SU-DHL-6 (cell line): ENCODE results near the gene F2RL3.

ENCODE experiments used
- H2AFZ ChIP-seq: fragments of 200-600 bp; sonication (generic); 2 replicates; pipeline ENCODE4 v1.6.1; 2014; ENCODE audit warnings: low read depth, mild to moderate bottlenecking, moderate library complexity, mixed read lengths, antibody characterized with exemption, low read length; ENCODE audit not compliant: severe bottlenecking
- H3F3A ChIP-seq: fragments of 200-600 bp; shearing (Covaris generic); 2 replicates; pipeline ENCODE4 v1.6.0; 2016; ENCODE audit warnings: antibody characterized with exemption, mild to moderate bottlenecking; ENCODE audit not compliant: insufficient read depth
- H3K27ac ChIP-seq: fragments of 200-600 bp; sonication (generic); 2 replicates; pipeline ENCODE4 v1.5.1; 2016; ENCODE audit warnings: low read depth, mild to moderate bottlenecking, low read length, moderate library complexity, mixed read lengths
- H3K27me3 ChIP-seq: fragments of 200-600 bp; sonication (generic), shearing (Covaris generic); 2 replicates; pipeline ENCODE4 v1.6.0; 2014; ENCODE audit warnings: mild to moderate bottlenecking, low read length
- H3K36me3 ChIP-seq: fragments of 200-600 bp; sonication (generic); 2 replicates; pipeline ENCODE4 v1.6.1; 2014; ENCODE audit warnings: mild to moderate bottlenecking, low read length, mixed read lengths
- H3K4me2 ChIP-seq: fragments of 300-600, 200-600 bp; shearing (Covaris generic), sonication (generic); 2 replicates; pipeline ENCODE4 v1.6.0; 2014; ENCODE audit warnings: low read length, low read depth, mild to moderate bottlenecking; ENCODE audit not compliant: poor library complexity, severe bottlenecking
- H3K4me3 ChIP-seq: fragments of 200-600 bp; sonication (generic); 2 replicates; pipeline ENCODE4 v1.5.1; 2014; ENCODE audit warnings: antibody characterized with exemption, low read length, mild to moderate bottlenecking, mixed read lengths; ENCODE audit not compliant: insufficient read depth, poor library complexity, severe bottlenecking
- H3K79me2 ChIP-seq: fragments of 200-600 bp; sonication (generic); 2 replicates; pipeline ENCODE4 v1.6.1; 2014; ENCODE audit warnings: mild to moderate bottlenecking, low read length, moderate library complexity; ENCODE audit not compliant: insufficient read depth
- H3K9ac ChIP-seq: fragments of 200-600 bp; sonication (generic); 2 replicates; pipeline ENCODE4 v1.7.0; 2014; ENCODE audit warnings: mild to moderate bottlenecking, low read length
- H3K9me2 ChIP-seq: fragments of 200-600 bp; sonication (generic); replicated peaks from 2 replicates; pipeline ENCODE4 v1.6.1; 2014; ENCODE audit warnings: low read length; ENCODE audit not compliant: insufficient read depth
- H3K9me3 ChIP-seq: fragments of 200-600 bp; sonication (generic); 2 replicates; pipeline ENCODE4 v1.6.1; 2014; ENCODE audit warnings: low read length, mixed read lengths; ENCODE audit not compliant: insufficient read depth
- H4K20me1 ChIP-seq: fragments of 200-600 bp; sonication (generic); 2 replicates; pipeline ENCODE4 v1.6.1; 2014; ENCODE audit warnings: low read depth, mild to moderate bottlenecking, antibody characterized with exemption, low read length, moderate library complexity, mixed read lengths
- EZH2phosphoT487 ChIP-seq: fragments of 200-600 bp; sonication (generic), shearing (Covaris generic); conservative IDR thresholded peaks from 2 replicates; pipeline ENCODE4 v1.6.1; 2018; ENCODE audit warnings: mild to moderate bottlenecking, antibody characterized with exemption, low read length, moderate library complexity, mixed read lengths
- TF ChIP-seq, protein P1 (sequence below): fragments of 200-600 bp; sonication (generic); IDR thresholded peaks from one replicate; pipeline ENCODE4 v1.5.1; 2017; ENCODE audit warnings: antibody characterized with exemption, mild to moderate bottlenecking, low read length, moderate library complexity; ENCODE audit not compliant: insufficient read depth, poor library complexity, severe bottlenecking

The F2RL3 gene

DNA sequence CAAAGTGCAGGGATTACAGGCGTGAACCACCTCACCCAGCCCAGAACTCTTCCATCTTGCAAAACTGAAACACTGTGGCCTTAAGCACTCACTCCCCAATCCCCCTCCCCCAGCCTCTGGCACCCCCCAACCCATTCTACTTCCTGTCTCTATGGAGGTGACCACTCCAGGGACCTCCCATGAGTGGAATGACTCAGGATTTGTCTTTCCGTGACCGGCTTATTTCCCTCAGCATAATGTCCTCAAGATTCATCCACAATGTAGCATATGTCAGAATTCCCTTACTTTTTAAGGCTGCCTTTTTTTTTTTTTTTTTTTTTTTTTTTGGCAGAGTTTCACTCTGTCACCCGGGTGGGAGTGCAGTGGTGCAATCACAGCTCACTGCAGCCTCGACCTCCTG, 3.6 kb upstream of the F2RL3 start:
- Histone ChIP-seq H3K9ac (no peak overlapping the region), H3K27me3 (no peaks in the 10 kb centered on the region), H3K79me2 (no peaks in the 10 kb centered on the region), H3K4me3 (no peak overlapping the region), H3K9me3 (peaks cover 14% of the 10 kb centered on the region; the same call in 1 of the 2 replicates), H4K20me1 (no peaks in the 10 kb centered on the region), H3K27ac (no peak overlapping the region), H3K4me2 (no peak overlapping the region), H3K9me2 (no peaks in the 10 kb centered on the region), H3F3A (no peaks in the 10 kb centered on the region), H2AFZ (no peak overlapping the region), H3K36me3 (no peaks in the 10 kb centered on the region)
- TF ChIP-seq, protein P1, sequence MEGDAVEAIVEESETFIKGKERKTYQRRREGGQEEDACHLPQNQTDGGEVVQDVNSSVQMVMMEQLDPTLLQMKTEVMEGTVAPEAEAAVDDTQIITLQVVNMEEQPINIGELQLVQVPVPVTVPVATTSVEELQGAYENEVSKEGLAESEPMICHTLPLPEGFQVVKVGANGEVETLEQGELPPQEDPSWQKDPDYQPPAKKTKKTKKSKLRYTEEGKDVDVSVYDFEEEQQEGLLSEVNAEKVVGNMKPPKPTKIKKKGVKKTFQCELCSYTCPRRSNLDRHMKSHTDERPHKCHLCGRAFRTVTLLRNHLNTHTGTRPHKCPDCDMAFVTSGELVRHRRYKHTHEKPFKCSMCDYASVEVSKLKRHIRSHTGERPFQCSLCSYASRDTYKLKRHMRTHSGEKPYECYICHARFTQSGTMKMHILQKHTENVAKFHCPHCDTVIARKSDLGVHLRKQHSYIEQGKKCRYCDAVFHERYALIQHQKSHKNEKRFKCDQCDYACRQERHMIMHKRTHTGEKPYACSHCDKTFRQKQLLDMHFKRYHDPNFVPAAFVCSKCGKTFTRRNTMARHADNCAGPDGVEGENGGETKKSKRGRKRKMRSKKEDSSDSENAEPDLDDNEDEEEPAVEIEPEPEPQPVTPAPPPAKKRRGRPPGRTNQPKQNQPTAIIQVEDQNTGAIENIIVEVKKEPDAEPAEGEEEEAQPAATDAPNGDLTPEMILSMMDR: no peak
- TF ChIP-seq EZH2phosphoT487: no peak

DNA sequence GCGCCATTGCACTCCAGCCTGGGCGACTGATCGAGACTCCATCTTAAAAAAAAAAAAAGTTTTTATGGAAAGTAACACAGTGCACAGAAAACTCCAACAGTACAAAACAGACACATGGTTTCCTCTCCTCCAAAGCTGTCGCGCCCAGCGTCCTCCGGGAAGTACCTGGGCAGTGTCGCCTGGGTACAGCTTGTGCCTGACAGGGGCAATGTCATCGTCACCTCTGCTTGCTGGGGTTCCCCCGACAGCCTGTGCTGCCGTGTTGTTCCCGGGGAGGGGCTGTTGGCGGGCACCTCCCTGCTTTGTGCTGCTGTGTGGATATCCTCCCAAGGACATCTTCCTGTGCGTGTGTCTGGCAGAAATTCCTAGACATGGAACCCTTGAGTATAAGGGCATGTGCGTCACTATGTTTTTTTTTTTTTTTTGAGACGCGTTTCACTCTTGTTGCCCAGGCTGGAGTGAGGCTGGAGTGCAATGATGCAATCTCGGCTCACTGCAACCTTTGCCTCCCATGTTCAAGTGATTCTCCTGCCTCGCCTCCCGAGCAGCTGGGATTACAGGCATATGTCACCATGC, 2.4 kb upstream of the F2RL3 start:
- no peak overlapping the region for H3K4me3 ChIP-seq
- no peaks in the 10 kb centered on the region for H3K36me3 ChIP-seq
- no peaks in the 10 kb centered on the region for H4K20me1 ChIP-seq
- no peak overlapping the region for H3K27ac ChIP-seq
- peaks cover 14% of the 10 kb centered on the region; the same call in 1 of the 2 replicates for H3K9me3 ChIP-seq
- H3F3A ChIP-seq: no peaks in the 10 kb centered on the region
- TF ChIP-seq, protein P1: no peak
- no peak for TF ChIP-seq EZH2phosphoT487
- no peak overlapping the region for H2AFZ ChIP-seq
- no peaks in the 10 kb centered on the region for H3K79me2 ChIP-seq
- no peaks in the 10 kb centered on the region for H3K27me3 ChIP-seq
- H3K4me2 ChIP-seq: no peak overlapping the region
- no peaks in the 10 kb centered on the region for H3K9me2 ChIP-seq
- H3K9ac ChIP-seq: no peak overlapping the region

DNA sequence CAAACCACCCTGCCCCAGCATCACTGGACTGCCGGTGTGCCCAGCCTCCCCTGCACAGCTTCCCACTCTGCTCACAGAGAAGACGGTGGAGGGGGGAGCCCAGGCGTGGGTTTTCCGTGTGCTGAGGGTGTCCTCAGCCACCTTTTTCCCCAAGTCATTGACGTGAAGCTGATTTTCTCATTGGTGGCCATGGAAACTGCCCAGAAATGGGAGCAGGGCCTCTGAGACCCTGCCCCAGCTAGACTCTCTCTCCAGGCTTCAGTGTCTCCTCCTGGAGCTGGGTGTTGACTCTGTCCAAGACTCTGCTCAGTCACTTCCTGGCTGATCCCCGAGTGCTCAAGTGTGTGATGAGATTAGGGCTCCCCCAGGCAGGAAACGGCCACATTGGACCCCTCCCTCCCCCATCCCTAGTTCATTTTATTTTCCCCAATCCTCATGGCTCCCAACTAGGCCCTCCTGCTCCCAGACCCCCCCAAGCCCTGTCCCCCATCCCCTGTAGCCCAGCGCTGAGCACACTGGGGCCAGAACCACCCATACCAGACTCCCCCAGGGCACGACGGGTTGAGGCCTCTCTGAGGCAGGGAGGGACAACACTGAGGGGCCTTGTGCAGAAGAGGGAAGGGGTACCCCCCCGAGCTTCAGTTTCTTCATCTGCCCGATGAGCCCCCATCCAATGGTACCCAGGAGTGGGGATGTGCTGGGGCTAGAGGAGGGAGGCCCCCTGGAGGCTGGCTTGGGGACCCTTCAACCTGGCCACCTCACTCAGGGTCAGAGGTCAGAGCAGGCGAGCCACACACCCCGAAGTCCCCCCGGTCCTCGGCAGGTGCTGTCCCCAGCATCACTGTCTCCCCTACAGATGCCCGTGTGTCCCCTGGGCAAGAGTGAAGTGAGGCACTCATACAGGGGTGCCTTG, 1.2 kb upstream of the F2RL3 start:
- Histone ChIP-seq H3K36me3 (no peaks in the 10 kb centered on the region), H3K9me2 (no peaks in the 10 kb centered on the region), H3K9me3 (peaks cover 5% of the 10 kb centered on the region; the same call in 1 of the 2 replicates), H3K4me2 (no peak overlapping the region), H4K20me1 (no peaks in the 10 kb centered on the region), H3K4me3 (no peak overlapping the region), H3K27me3 (no peaks in the 10 kb centered on the region), H3K27ac (no peak overlapping the region), H2AFZ (no peak overlapping the region), H3K79me2 (no peaks in the 10 kb centered on the region), H3K9ac (no peak overlapping the region), H3F3A (no peaks in the 10 kb centered on the region)
- TF ChIP-seq, protein P1: no peak
- TF ChIP-seq EZH2phosphoT487: no peak
